ENCODE data around the gene UBE2J2.

GRCh38 chr1:1227386-1227785 lies 46.3 kb downstream of the UBE2J2 start:
- no peak for TF ChIP-seq ZNF8 (CRISPR knock-in tag; IDR thresholded peaks at IDR 0.05)
- no peak for TF ChIP-seq ESRRG (CRISPR knock-in tag; IDR thresholded peaks at IDR 0.05)
- TF ChIP-seq ZFP30 (CRISPR knock-in tag; IDR thresholded peaks at IDR 0.05): no peak
- no peak for TF ChIP-seq SNAI2 (CRISPR knock-in tag; IDR thresholded peaks at IDR 0.05)
- TF ChIP-seq, protein P1, sequence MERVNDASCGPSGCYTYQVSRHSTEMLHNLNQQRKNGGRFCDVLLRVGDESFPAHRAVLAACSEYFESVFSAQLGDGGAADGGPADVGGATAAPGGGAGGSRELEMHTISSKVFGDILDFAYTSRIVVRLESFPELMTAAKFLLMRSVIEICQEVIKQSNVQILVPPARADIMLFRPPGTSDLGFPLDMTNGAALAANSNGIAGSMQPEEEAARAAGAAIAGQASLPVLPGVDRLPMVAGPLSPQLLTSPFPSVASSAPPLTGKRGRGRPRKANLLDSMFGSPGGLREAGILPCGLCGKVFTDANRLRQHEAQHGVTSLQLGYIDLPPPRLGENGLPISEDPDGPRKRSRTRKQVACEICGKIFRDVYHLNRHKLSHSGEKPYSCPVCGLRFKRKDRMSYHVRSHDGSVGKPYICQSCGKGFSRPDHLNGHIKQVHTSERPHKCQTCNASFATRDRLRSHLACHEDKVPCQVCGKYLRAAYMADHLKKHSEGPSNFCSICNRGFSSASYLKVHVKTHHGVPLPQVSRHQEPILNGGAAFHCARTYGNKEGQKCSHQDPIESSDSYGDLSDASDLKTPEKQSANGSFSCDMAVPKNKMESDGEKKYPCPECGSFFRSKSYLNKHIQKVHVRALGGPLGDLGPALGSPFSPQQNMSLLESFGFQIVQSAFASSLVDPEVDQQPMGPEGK (CRISPR knock-in tag; IDR thresholded peaks at IDR 0.05; ENCODE audit: borderline replicate concordance): no peak
- no peak for TF ChIP-seq GLIS3 (CRISPR knock-in tag; IDR thresholded peaks at IDR 0.05)
- TF ChIP-seq PPARA (CRISPR knock-in tag; IDR thresholded peaks at IDR 0.05; ENCODE audit: borderline replicate concordance): no peak
- TF ChIP-seq POU6F1 (CRISPR knock-in tag; IDR thresholded peaks at IDR 0.05; ENCODE audit: borderline replicate concordance, low read depth): no peak
- TF ChIP-seq CSDC2 (CRISPR knock-in tag; IDR thresholded peaks at IDR 0.05): no peak
- TF ChIP-seq ZFP3 (CRISPR knock-in tag; IDR thresholded peaks at IDR 0.05): no peak

Measured in SK-N-SH treated with all-trans-retinoic acid at 6 μM for 48 hours (cell line).